H1 (cell line): ENCODE data around the gene CASZ1. TPM values are rescaled to one million over a fixed set of nuclear protein-coding genes. Genes with fewer than 3 reads are reported as not detected.

Experiments used
- ASH2L ChIP-seq: fragments of 200-600, 300-600 bp; sonication (generic); IDR thresholded peaks from one replicate; pipeline ENCODE4 v1.7.1; 2017; ENCODE audit warnings: low read length
- CHD2 ChIP-seq: IDR thresholded peaks from 2 replicates; pipeline ENCODE4 v1.6.1; 2012; ENCODE audit warnings: low read length, improper control_type of control experiment
- HDAC6 ChIP-seq: IDR thresholded peaks from one replicate; pipeline ENCODE4 v1.7.1; 2012; ENCODE audit warnings: low read depth, mild to moderate bottlenecking, inconsistent platforms, low read length, moderate library complexity
- NANOG ChIP-seq: IDR thresholded peaks from 2 replicates; pipeline ENCODE4 v1.6.1; 2011; ENCODE audit warnings: low read length, low read depth, mild to moderate bottlenecking, inconsistent platforms; ENCODE audit not compliant: insufficient read depth, poor library complexity, severe bottlenecking
- USF2 ChIP-seq: IDR thresholded peaks from 2 replicates; pipeline ENCODE4 v1.6.1; 2011; ENCODE audit warnings: low read length, improper control_type of control experiment
- polyA plus RNA-seq, 7 experiments: library from polyadenylated mRNA; depleted of rRNA in 3 of 7; stranded (reverse) in 5 of 7; unstranded in 2 of 7; fragments of >200 nt in 5 of 7; fragments of 200-250 nt in 2 of 7; gene quantifications; 1 replicate in 5 of 7; 2 replicates in 1 of 7; 4 replicates in 1 of 7; pipeline versions ENCODE4 v1.2.1 to v1.2.3, GENCODE V29; 2011 to 2013; ENCODE audit warnings: missing spikeins in 2 of 7, mixed read lengths in 2 of 7
- total RNA-seq: library from RNA; stranded (reverse); fragmentation: NEBNext Ultra II Directional; extraction: Animal tissue kit (Norgen Biotek cat#: 25700); gene quantifications from 2 replicates; pipeline ENCODE4 v1.2.1, GENCODE V29; 2021

Gene CASZ1
- total and polyA plus RNA-seq, 2 of the 8 experiments (the other 6 are each of a cell fraction or from before 2014, with no cell fraction given): 4.4 to 7.7 TPM

GRCh38 chr1:10761503-10762152, 34.8 kb downstream of the CASZ1 start (continued):
- TF ChIP-seq ASH2L (no peak), HDAC6 (no peak), NANOG (no peak), CHD2 (no peak), USF2 (no peak)
